Activated CD8-positive, alpha-beta memory T cell treated with anti-CD3 and anti-CD28 coated beads, Interleukin-2, amount 50 U/mL, for 48 hours (primary cell): ENCODE measurements around the gene GRPEL2.
"Not testable (repeated sequence)": the region's sequence is repeated elsewhere in the genome, so short reads cannot be mapped to it uniquely, and the experiment has no call there.

ENCODE experiments used
- DNase-seq: peaks from one replicate; pipeline ENCODE4 v3.0.0-alpha.2; 2020

GRPEL2 gene

DNA sequence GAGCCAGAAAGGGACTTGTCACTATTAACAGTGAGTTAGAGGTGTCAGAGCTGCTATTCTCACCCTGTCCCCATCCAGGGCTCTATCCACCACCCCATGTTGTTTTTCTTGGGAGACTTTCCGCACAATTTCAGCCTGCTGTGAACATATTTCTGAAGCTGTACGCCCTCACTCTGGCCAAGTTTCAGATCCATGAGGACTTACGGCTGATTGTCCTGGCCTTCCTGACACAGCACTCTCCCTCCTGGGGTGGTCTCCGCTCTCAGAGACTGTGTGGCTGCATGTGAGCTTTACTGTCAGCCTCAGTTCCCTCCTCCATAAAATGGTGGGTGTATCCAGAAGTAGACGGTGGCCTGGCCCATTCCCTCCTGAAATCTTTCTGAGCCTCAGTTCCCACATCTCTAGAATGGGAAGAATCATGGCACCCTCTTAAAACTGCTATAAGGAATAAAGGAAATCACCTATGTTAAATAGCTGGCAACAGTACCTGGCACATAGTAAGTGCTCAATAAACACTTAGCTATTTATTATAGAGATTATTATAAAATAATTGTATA is 34.6 kb downstream of the GRPEL2 start:
- no peak for DNase-seq

DNA sequence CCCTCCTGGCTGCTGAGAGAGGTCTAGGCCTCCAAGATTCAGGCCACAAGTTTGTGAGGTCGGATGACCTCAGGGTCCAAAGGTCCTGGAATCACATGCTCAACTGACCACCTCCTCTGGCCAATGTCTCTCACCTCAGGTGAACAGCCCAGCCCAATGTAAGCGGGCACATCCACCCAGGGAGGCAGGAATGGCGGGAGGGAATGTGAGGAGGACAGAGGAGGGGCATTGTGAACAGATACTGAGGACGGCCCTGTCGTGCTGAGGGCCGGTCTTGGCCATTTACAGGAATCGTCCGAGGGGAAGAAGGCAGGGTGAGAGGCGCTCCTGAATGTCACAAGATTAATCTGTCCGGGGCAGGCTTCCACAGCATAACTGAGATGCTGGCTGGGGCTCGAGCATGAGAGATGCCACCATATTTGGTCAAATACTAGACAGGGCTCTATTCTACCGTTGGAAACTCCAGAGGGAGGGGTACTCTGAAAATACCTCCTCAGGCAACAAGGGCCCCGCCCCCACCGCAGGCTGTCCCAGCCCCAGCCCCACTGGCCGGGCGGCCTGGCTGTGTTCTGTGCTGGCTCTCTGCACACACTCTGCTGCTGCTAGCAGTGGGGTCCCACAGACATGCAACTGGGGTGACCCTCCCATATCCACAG is 35.3 kb downstream of the GRPEL2 start:
- no peak for DNase-seq

GRCh38 chr5:149381261-149381985 is 36.1 kb downstream of the GRPEL2 start:
- DNase-seq = no peak

GRCh38 chr5:149381986-149382338 is 36.7 kb downstream of the GRPEL2 start:
- peak; percentile 91 for DNase-seq

DNA sequence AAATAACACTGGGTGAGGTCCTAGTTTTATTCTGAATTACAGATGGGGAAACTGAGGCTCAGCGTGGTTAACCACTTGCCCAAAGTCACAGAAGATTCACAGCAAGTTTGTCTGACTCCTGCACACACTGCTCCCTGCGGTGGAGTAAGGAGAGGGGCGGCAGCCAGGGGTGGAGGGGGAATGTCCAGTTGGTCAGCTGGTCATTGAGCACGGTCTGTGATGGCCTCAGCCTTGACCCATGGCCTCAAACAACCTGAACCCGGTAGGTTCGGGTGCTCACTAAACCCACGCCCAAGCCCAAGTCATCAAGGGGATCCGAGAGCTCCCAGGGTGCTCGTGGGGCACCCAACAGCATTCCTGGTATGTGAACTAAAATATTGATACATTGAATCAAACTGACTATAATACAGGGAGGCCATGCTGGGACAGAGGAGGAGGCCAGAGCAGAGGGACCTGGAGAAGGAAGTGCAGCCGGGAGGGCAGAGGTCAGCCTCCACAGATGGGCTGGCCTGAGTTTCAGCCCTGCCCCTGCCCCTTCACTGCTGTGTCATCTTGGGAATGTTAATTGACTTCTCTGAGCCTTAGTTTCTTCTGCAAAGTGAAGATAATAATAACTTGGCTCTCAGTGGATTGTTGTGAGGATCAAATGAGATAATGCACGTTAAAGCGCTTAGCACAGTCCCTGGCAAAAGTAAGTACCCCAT is 37.4 kb downstream of the GRPEL2 start:
- no peak for DNase-seq

DNA sequence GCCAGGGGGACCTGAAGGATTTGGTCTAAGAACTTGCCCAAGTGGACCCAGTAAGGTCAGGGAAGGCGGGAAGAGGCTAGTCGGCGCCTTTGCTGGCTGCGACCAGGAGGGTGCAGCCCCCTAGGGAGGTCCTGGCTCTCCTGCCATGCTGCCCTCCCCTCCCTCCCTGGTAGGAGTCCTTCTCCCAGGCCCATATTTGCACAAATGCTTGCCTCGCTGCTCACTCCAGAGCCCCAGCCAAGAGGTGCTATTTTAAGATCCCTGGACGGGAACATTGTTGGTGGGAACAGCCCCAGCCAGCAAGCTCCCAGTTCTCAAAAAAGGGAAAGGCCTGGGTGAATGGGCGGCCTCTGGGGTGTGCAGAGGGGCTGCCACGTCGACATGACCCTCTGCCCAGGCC is 38.1 kb downstream of the GRPEL2 start:
- DNase-seq = no peak

DNA sequence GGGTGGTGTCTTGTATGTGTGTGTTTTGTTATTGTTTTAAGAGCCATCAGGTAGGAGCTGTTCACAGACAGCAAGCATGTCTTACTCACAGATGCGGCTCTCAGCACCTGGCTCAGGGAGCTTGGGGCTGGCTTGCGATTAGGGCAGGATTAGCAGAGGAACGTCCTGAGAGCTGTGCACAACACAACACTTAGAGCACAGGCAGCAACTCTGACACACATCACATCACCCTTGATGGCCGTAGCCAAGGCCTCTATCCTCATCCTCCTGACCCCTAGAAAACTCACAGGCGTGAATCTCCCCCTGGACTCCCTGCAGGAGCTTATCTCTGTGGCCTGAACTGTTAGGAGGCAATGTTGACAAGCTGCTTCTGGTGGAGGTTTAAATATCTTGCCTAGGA is 40.9 kb downstream of the GRPEL2 start:
- no peak for DNase-seq

DNA sequence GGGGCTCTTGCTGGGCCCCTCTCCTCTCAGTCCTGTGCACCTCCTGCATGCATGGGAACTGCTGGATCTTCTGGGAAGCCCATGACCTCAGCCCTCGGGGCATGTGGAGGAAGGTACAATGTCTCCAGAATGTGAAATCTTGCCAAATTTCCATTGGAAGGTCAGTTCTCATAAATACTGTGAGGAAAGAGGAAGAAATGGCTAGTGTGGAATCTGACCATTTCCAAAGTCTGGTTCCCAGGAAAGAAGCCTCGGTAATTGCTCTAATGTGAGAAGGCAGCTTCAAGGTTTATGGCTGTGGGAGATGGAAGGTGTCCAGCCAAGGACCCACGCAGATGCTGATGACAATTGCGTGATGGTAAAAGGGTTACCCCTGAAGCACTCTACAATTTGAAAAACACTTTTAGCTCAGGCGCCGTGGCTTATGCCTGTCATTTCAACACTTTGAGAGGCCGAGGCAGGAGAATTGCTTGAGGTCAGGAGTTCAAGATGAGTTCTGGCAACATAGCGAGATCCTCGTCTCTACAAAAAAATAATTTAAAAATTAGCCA is 41.9 kb downstream of the GRPEL2 start:
- no peak for DNase-seq

DNA sequence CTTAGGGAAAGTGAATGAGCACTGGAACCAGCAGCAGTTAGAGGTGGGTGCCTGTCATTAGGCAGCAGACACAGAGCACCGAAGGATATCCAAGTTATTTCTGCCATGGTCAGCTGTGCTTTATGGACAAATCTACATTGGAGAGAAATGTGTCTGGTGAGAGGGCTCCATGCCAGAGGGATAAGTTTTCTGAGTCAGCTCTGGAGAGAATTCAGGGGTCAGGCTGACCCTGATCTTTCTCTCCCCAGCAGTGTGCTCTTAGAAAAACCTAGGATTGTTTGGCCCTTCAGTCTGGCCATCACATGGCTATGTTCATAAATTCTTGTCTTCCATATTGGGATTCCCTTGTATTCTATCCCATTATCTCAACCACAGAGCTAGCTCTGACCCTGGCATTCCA is 42.7 kb downstream of the GRPEL2 start:
- no peak for DNase-seq

DNA sequence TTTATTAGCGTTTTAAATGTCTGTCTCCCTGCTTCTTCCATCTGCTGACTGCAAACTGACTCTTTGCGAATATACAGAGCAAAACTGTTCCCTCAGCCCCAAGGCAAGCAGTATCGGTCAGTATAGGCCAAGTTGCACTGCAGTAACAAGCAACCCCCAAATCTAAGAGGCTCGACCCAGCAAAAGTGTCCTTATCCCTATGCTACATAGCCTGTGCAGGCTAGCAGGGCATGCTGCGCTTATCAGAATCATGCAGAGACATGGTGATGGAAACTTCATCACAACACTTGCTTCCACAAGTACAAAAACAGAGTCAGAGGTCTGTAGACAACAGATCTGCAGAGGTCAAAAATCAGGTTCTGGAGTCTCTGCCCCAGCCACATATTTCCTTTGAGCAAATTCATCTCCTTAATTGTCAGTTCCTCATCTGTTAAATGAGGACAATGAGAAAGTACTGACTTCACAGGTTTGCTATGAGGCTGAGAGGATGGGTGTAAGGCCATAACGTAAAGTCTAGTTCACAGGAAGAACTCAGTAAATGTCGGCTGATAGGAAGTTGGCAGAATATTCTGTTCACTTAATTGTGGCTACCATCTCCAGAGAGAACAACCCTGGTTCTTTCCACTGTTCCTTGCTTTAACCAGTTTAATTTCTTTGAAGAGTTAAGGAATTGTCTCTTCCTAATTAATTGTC is 43.3 kb downstream of the GRPEL2 start:
- no peak for DNase-seq

DNA sequence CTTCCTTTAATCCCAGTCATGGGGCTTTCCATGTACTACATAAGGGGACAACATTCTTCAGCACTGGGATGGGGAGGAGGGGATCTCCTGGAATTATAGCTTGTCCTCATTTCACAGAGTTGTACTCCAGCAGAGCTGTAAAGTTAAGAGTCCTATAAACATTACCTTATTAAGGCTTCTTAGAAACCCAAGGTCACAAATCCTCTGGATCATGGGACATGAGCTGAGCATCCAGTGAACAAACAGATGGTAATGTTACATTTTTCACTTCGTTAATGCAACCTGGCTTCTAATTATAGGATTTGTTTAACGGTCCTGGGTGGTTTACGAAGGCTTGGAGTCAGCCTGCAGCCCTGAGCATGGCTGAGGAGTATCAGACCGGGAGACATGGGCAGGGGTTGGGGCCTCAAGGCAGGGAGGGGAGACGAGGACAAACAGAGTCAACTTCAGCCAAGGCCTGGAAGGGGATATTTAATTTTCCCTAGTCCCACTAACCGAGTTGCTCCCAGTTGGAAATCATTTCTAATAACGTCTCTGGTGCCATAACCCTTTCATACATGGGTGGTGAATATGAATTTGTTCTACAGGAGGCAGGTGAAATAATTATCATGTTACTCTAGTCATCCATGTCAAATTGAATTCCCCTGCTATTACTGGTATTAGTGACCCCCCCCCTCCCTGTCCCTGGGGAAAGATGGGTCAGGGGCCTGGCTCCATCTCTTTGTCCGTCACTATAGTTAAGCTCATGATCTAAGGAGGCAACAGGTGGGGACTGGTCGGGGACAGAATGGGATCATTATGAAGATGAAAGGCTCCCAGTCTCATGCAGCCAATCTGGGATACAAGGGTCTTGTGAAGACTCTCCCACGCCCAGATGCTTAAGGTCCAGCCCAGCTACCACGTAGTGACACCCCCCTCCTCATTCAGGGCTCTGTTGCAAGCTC is 44.5 kb downstream of the GRPEL2 start:
- no peak for DNase-seq

DNA sequence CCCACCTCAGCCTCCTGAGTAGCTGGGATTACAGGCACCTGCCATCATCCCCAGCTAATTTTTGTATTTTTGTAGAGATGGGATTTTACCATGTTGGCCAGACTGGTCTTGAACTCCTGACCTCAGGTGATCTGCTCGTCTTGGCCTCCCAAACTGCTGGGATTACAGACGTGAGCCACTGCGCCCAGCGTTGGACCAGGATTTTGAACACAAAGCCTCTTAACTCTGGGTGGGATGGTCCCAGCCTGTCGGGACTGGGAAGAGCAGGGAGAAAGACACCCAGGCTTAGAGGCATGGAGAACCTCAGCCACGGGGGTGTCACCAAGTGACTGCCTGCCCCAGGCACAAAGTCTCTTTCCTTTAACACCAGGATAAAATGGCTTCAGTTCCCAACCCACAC is 45.8 kb downstream of the GRPEL2 start:
- DNase-seq = not testable (repeated sequence)

GRCh38 chr5:149391524-149391923 is 46.2 kb downstream of the GRPEL2 start:
- DNase-seq = no peak

DNA sequence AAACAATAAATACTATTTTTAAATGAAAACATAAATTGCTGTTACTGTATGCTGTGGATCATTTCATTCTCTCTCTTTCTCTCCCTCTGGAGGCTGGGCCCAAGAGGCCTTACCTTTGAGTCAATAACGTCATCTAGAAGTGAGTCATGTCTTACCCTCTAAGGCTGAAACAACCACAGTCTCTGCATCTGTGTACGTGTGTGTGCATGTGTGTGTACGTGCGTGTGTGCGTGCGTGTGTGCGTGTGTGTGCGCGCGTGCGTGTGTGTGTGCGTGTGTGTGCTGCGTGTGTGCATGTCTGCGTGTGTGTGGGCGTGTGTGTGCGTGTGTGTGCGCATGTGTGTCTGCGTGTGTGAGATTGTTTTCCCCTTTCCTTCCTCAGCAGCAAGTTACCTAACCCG is 47.4 kb downstream of the GRPEL2 start:
- DNase-seq = no peak

DNA sequence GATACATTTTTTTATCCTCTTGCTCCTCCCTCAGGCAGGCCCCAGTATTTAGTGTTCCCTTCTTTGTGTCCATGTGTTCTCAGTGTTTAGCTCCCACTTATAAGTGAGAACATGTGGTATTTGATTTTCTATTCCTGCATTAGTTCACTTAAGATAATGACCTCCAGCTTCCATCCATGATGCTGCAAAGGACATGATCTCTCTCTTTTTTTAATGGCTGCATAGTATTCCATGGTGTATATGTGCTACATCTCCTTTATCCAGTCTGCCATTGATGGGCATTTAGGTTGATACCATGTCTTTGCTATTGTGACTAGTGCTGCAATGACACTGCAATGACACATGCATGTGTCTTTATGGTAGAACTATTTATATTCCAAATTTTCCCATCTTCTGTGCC is 49.7 kb downstream of the GRPEL2 start:
- not testable (repeated sequence) for DNase-seq

DNA sequence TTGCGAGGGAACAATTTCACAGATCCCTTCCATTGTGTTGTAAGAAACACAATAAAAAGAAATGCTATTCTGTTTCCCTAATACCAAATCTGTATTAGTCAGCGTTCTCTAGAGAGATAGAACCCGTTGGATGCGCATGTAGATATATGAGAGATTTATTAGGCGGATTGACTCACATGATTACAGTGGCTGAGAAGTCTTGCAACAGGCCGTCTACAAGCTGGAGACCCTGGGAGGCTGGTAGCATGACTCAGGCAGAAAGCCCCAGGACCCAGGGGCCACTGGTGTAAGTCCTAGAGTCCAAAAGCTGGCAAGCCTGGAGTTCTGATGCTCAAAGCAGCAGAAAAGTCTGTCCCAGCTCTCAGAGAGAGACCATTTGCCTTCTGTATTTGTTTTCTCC is 52.2 kb downstream of the GRPEL2 start:
- no peak for DNase-seq

GRCh38 chr5:149398747-149399266 is 53.5 kb downstream of the GRPEL2 start:
- not testable (repeated sequence) for DNase-seq

DNA sequence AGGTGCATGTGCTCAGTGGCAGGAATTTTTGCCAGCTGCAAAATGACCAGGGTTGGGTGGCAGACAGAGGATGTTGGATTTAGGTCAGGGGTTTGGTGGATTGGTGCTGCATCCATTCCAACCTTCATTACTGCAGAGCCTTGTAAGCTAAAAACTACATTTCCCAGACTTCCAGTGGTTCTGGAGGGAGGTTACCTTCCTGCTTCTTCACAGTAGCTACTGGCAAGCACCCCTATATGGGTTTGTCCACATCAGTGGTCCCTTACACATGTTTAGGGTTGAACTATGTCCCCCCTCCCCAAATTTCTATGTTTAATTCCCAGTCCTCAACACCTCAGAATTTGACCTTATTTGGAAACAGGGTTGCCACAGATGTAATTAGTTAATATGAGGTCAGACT is 54.5 kb downstream of the GRPEL2 start:
- DNase-seq = no peak

DNA sequence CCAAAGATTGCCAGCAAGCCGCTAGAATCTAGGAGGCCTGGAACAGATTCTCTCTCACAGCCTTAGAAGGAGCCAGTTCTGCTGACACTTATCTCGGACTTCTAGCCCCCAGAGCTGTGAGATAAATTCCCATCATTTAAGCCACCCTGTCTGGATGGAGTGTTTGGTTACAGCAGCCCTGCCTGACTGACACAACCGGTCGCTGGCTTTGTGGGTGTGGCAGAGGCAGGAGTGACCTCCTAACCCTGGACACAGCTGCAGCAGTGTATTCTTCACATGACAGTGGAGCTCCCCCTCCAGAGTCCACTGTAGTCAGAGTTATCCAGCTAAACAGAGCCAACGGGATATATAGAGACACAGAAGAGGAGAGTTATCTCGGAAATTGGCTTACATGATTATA is 55.0 kb downstream of the GRPEL2 start:
- no peak for DNase-seq

GRCh38 chr5:149401051-149401450 is 55.8 kb downstream of the GRPEL2 start:
- no peak for DNase-seq

DNA sequence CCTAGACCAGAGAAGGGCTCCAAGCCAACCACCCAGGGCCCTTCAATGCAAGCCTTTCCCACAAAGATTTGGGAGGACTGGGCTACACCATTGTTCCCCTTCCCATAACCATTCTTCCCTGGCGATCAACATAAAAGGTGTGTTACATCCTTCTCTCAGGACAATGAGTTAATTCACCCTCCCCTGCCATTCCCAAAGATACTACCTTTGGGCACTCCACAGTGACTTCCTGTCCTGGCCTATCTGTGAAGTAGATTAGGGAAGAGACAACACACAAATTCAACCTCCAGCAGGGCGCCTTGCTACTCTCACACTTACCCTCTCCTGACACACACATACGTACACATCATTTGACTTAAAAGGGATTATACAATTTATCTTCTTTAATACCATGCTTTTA is 57.0 kb downstream of the GRPEL2 start:
- DNase-seq = no peak
